ENCODE data around the gene TMEM222.

Gene TMEM222

GRCh38 chr1:27303509-27303908 lies 18.5 kb upstream of the TMEM222 start:
- TF ChIP-seq TAF1 (IDR thresholded peaks at IDR 0.05; ENCODE audit: borderline replicate concordance, insufficient read depth, low read length) (no peak), FOXP2 (optimal IDR thresholded peaks at IDR 0.05; ENCODE audit: borderline replicate concordance, extremely low read depth, extremely low read length, insufficient read depth) (no peak)

- TF ChIP-seq TAF1 (IDR thresholded peaks at IDR 0.05; ENCODE audit: borderline replicate concordance, insufficient read depth, low read length) (no peak), SIN3A (IDR thresholded peaks at IDR 0.05; ENCODE audit: borderline replicate concordance, insufficient read depth, low read length) (no peak), FOXP2 (optimal IDR thresholded peaks at IDR 0.05; ENCODE audit: borderline replicate concordance, extremely low read depth, extremely low read length, insufficient read depth) (no peak), POLR2AphosphoS5 (IDR thresholded peaks at IDR 0.05; ENCODE audit: low read depth, low read length) (no peak), REST (IDR thresholded peaks at IDR 0.05; ENCODE audit: insufficient read depth in 1 of 2, low read depth in 2 of 2, low read length in 2 of 2) (no peak)
Observed at GRCh38 chr1:27306071-27306470, 15.9 kb upstream of the TMEM222 start.

GRCh38 chr1:27306892-27307761 lies 14.8 kb upstream of the TMEM222 start:
- TF ChIP-seq TAF1 (IDR thresholded peaks at IDR 0.05; ENCODE audit: borderline replicate concordance, insufficient read depth, low read length) (no peak), REST (IDR thresholded peaks at IDR 0.05; ENCODE audit: insufficient read depth in 1 of 2, low read depth in 2 of 2, low read length in 2 of 2) (no peak), POLR2AphosphoS5 (IDR thresholded peaks at IDR 0.05; ENCODE audit: low read depth, low read length) (no peak), SIN3A (IDR thresholded peaks at IDR 0.05; ENCODE audit: borderline replicate concordance, insufficient read depth, low read length) (no peak), FOXP2 (optimal IDR thresholded peaks at IDR 0.05; ENCODE audit: borderline replicate concordance, extremely low read depth, extremely low read length, insufficient read depth) (no peak)

GRCh38 chr1:27307874-27308598 lies 13.9 kb upstream of the TMEM222 start:
- TF ChIP-seq TAF1 (IDR thresholded peaks at IDR 0.05; ENCODE audit: borderline replicate concordance, insufficient read depth, low read length): no peak
- no peak for TF ChIP-seq SIN3A (IDR thresholded peaks at IDR 0.05; ENCODE audit: borderline replicate concordance, insufficient read depth, low read length)
- TF ChIP-seq FOXP2 (optimal IDR thresholded peaks at IDR 0.05; ENCODE audit: borderline replicate concordance, extremely low read depth, extremely low read length, insufficient read depth): no peak

GRCh38 chr1:27314169-27314568 lies 7.8 kb upstream of the TMEM222 start:
- TF ChIP-seq REST (IDR thresholded peaks at IDR 0.05; ENCODE audit: insufficient read depth in 1 of 2, low read depth in 2 of 2, low read length in 2 of 2): no peak
- no peak for TF ChIP-seq SIN3A (IDR thresholded peaks at IDR 0.05; ENCODE audit: borderline replicate concordance, insufficient read depth, low read length)
- TF ChIP-seq FOXP2 (optimal IDR thresholded peaks at IDR 0.05; ENCODE audit: borderline replicate concordance, extremely low read depth, extremely low read length, insufficient read depth): no peak
- no peak for TF ChIP-seq TAF1 (IDR thresholded peaks at IDR 0.05; ENCODE audit: borderline replicate concordance, insufficient read depth, low read length)
- no peak for TF ChIP-seq POLR2AphosphoS5 (IDR thresholded peaks at IDR 0.05; ENCODE audit: low read depth, low read length)

Measured in PFSK-1 (cell line).